IMR-90 (cell line): ENCODE results near the gene BAIAP2.

ENCODE experiments used
- BHLHE40 ChIP-seq: fragments of 150-350 bp; IDR thresholded peaks from 2 replicates; pipeline ENCODE4 v1.6.1; 2016; ENCODE audit warnings: mild to moderate bottlenecking, low read depth, low read length
- CEBPB ChIP-seq: IDR thresholded peaks from 2 replicates; pipeline ENCODE4 v1.6.1; 2012; ENCODE audit warnings: low read depth, low read length, improper control_type of control experiment
- CHD1 ChIP-seq: IDR thresholded peaks from 2 replicates; pipeline ENCODE4 v1.6.1; 2012; ENCODE audit warnings: low read depth, low read length, improper control_type of control experiment
- CTCF ChIP-seq: conservative IDR thresholded peaks from 2 replicates; pipeline ENCODE4 v1.5.1; 2012; ENCODE audit warnings: mild to moderate bottlenecking, low read depth, low read length, improper control_type of control experiment
- FOS ChIP-seq: fragments of 150-350 bp; IDR thresholded peaks from 2 replicates; pipeline ENCODE4 v1.6.1; 2016; ENCODE audit warnings: low read depth, low read length
- MAFK ChIP-seq: IDR thresholded peaks from 2 replicates; pipeline ENCODE4 v1.6.1; 2012; ENCODE audit warnings: low read depth, low read length, improper control_type of control experiment
- MAZ ChIP-seq: IDR thresholded peaks from 2 replicates; pipeline ENCODE4 v1.6.1; 2012; ENCODE audit warnings: low read depth, mild to moderate bottlenecking, low read length, improper control_type of control experiment, moderate library complexity, borderline replicate concordance
- MXI1 ChIP-seq: IDR thresholded peaks from 2 replicates; pipeline ENCODE4 v1.6.1; 2012; ENCODE audit warnings: low read depth, mild to moderate bottlenecking, low read length, moderate library complexity, borderline replicate concordance
- POLR2A ChIP-seq: IDR thresholded peaks from 2 replicates; pipeline ENCODE4 v1.6.1; 2012; ENCODE audit warnings: mild to moderate bottlenecking, low read depth, low read length
- RAD21 ChIP-seq: IDR thresholded peaks from 2 replicates; pipeline ENCODE4 v1.6.1; 2012; ENCODE audit warnings: low read length, improper control_type of control experiment
- RFX5 ChIP-seq: IDR thresholded peaks from 2 replicates; pipeline ENCODE4 v1.8.0; 2012; ENCODE audit warnings: low read depth, mild to moderate bottlenecking, low read length, moderate library complexity
- SMC3 ChIP-seq: fragments of 150-350 bp; IDR thresholded peaks from 2 replicates; pipeline ENCODE4 v1.6.1; 2016; ENCODE audit warnings: low read depth, mild to moderate bottlenecking, antibody characterized with exemption, low read length, moderate library complexity
- USF2 ChIP-seq: fragments of 150-350 bp; IDR thresholded peaks from 2 replicates; pipeline ENCODE4 v1.6.1; 2017; ENCODE audit warnings: mild to moderate bottlenecking, antibody characterized with exemption, low read length, low read depth

GRCh38 chr17:81102352-81102751 is 67.4 kb downstream of the BAIAP2 start:
- TF ChIP-seq CTCF (no peak), RAD21 (no peak), MAZ (no peak), POLR2A (no peak), MAFK (no peak), FOS (no peak), RFX5 (no peak), SMC3 (no peak), CEBPB (0 out of 2 replicates have a peak, but pooled peaks have one; percentile 5), MXI1 (no peak), CHD1 (no peak), USF2 (no peak), BHLHE40 (no peak)
